ENCODE data around the gene RFT1.

RFT1 gene

DNA sequence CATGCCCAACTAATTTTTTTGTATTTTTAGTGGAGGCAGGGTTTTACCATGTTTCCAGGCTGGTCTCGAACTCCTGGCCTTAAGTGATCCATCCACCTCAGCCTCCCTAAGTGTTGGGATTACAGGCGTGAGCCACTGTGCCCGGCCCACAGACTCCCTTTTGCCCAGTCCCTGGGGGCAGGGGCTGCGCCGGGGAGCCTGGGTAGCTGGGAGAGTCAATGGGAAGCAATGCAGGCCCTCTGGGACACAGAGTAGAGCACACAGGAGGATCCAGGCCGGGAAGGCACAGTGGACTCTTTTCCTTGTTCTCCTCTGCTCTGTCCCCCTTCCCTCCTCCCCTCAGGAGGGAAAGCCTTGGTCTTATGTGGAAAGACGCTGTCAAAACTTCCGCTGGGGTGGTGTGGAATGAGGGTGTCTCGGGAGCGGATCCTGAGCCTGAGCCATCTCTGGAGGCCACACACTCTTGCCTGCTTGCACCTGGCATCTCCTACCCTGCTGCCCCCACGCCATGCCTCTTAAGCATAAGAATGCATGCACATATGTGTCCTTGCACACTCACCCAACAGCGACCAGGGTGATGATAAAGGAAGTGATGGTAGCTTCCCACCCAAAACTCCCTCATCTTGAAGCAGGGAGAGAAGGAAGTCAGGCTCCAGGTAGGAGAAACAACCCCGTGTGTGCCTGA lies 18.9 kb upstream of the RFT1 start:
- Histone ChIP-seq H3K9me3 (no peaks in the 10 kb centered on the region), H3K27ac (no peak overlapping the region), H3K4me3 (ENCODE audit: low read depth in 1 of 2, low read length in 1 of 2) (no peak overlapping the region), H3K4me1 (ENCODE audit: control insufficient read depth in 1 of 2, insufficient read depth in 1 of 2, low read depth in 1 of 2, low read length in 1 of 2) (peaks cover 60 to 63% of the 10 kb centered on the region in 2 experiments), H3K36me3 (no peaks in the 10 kb centered on the region), H3K27me3 (no peaks in the 10 kb centered on the region)
- TF ChIP-seq, protein P1, sequence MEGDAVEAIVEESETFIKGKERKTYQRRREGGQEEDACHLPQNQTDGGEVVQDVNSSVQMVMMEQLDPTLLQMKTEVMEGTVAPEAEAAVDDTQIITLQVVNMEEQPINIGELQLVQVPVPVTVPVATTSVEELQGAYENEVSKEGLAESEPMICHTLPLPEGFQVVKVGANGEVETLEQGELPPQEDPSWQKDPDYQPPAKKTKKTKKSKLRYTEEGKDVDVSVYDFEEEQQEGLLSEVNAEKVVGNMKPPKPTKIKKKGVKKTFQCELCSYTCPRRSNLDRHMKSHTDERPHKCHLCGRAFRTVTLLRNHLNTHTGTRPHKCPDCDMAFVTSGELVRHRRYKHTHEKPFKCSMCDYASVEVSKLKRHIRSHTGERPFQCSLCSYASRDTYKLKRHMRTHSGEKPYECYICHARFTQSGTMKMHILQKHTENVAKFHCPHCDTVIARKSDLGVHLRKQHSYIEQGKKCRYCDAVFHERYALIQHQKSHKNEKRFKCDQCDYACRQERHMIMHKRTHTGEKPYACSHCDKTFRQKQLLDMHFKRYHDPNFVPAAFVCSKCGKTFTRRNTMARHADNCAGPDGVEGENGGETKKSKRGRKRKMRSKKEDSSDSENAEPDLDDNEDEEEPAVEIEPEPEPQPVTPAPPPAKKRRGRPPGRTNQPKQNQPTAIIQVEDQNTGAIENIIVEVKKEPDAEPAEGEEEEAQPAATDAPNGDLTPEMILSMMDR (IDR thresholded peaks at IDR 0.05): no peak

DNA sequence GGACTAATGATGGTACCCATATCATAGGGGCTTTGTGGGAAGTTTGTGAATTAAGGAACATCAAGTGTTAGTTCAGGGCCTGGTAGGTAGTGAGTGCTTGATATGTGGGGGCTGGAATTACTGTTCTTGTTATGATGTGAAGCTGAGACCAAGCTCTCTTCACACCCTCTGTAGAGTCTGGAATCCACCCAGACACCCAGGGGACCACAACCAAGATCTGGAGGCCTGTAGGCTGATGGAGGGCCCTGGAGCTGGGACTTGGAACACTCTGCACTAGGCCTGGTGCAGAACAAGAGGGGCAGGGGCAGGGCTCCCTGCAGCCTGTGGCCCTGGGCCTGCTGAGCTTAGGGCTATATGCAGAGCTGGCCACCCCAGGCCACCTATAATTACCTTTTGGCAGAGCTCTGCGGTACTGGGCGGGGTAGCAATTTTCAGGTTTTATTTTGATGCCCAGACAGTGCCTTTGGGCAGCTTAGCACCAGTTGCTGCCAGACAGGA lies 17.7 kb upstream of the RFT1 start:
- Histone ChIP-seq H3K27me3 (no peaks in the 10 kb centered on the region), H3K4me1 (ENCODE audit: control insufficient read depth in 1 of 2, insufficient read depth in 1 of 2, low read depth in 1 of 2, low read length in 1 of 2) (peaks cover 65 to 70% of the 10 kb centered on the region in 2 experiments), H3K27ac (peak overlapping the region; percentile 90), H3K36me3 (no peaks in the 10 kb centered on the region), H3K9me3 (no peaks in the 10 kb centered on the region), H3K4me3 (ENCODE audit: low read depth in 1 of 2, low read length in 1 of 2) (no peak overlapping the region)
- TF ChIP-seq, protein P1 (IDR thresholded peaks at IDR 0.05): no peak

DNA sequence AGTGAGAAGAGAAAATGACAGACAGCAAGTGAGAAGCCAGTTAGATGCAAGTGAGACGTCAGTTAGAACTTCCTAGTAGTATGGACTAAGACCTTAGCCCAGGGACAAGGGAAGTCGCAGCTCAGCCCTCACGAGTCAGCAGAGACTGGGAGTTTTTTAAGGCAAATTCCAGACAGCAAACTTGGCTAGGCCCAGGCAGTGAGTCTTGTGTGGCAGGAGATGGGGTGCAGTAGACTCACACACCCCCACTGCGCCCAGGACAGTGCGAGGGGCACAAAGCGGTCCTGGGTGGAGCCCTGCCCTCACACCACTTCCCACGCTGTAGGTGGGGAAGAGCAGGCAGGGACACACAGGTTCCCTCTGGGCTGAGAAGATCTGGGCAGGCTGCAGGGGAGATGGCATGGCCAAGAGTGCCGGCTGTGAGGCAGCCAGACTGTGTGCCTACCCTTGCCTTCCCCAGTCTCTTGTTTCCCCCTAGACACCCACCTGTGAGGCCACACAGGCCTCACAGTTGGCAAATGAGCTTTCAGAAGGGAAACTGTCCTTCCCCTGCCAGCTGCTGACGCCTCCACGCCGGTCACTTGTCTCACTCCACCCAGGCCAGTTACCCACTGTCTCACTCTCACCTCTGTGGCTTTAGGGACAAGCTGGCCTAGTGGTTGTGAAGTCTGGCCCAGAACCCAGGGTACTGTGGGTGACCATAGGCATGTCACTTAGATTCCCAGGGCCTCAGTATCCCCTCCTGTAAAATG lies 17.1 kb upstream of the RFT1 start:
- Histone ChIP-seq H3K27ac (peak overlapping the region; percentile 90), H3K36me3 (no peaks in the 10 kb centered on the region), H3K27me3 (no peaks in the 10 kb centered on the region), H3K4me3 (ENCODE audit: low read depth in 1 of 2, low read length in 1 of 2) (no peak overlapping the region), H3K4me1 (ENCODE audit: control insufficient read depth in 1 of 2, insufficient read depth in 1 of 2, low read depth in 1 of 2, low read length in 1 of 2) (peaks cover 65 to 70% of the 10 kb centered on the region in 2 experiments), H3K9me3 (no peaks in the 10 kb centered on the region)
- TF ChIP-seq, protein P1 (IDR thresholded peaks at IDR 0.05): no peak

GRCh38 chr3:53146319-53146891 lies 16.2 kb upstream of the RFT1 start:
- peak overlapping the region; percentile 90 for H3K27ac ChIP-seq
- TF ChIP-seq, protein P1 (IDR thresholded peaks at IDR 0.05): no peak

DNA sequence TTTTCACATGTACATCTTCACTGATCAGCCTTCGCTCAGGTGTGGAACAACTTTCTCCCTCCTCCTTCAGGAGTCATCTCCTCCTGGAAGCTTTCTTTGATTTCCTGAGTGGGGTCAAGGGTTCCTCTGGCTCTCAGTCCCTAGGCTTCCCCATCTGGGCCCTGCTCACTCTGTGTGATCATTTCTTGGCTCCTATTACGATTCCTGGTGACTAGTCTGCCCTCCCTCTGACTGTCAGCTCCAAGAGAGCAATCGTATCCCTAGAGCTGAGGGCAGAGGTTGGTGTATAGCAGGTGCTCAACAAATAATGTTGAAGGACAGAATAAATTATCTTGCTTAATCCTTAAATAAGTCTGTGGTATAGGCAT lies 15.5 kb upstream of the RFT1 start:
- H3K4me3 ChIP-seq (ENCODE audit: low read depth in 1 of 2, low read length in 1 of 2): no peak overlapping the region
- no peaks in the 10 kb centered on the region for H3K27me3 ChIP-seq
- H3K27ac ChIP-seq: no peak overlapping the region
- H3K4me1 ChIP-seq (ENCODE audit: control insufficient read depth in 1 of 2, insufficient read depth in 1 of 2, low read depth in 1 of 2, low read length in 1 of 2): peaks cover 73 to 75% of the 10 kb centered on the region in 2 experiments
- no peaks in the 10 kb centered on the region for H3K9me3 ChIP-seq
- no peaks in the 10 kb centered on the region for H3K36me3 ChIP-seq
- TF ChIP-seq, protein P1 (IDR thresholded peaks at IDR 0.05): no peak

More at GRCh38 chr3:53146319-53146891, 16.2 kb upstream of the RFT1 start:
- H3K27me3 ChIP-seq: no peaks in the 10 kb centered on the region
- no peaks in the 10 kb centered on the region for H3K36me3 ChIP-seq
- H3K4me1 ChIP-seq (ENCODE audit: control insufficient read depth in 1 of 2, insufficient read depth in 1 of 2, low read depth in 1 of 2, low read length in 1 of 2): peaks cover 66 to 70% of the 10 kb centered on the region in 2 experiments
- H3K4me3 ChIP-seq (ENCODE audit: low read depth in 1 of 2, low read length in 1 of 2): no peak overlapping the region
- no peaks in the 10 kb centered on the region for H3K9me3 ChIP-seq
